Heart right ventricle (tissue), 16 donors: ENCODE results near the gene RASGEF1C. TPM values are rescaled to one million over a fixed set of nuclear protein-coding genes. Genes with fewer than 3 reads are reported as not detected.

Experiments
- ATAC-seq, 8 donors: fragments of 200-7000 bp; cut with Tn5 transposase; one replicate each; pipeline ENCODE4 v1.9.1; 2020; ENCODE audit warnings: mild to moderate bottlenecking in 8 of 8, moderate library complexity in 8 of 8, moderate number of reproducible peaks in 1 of 8
- DNase-seq, 2 donors: peaks; one replicate each; pipeline ENCODE4 v3.0.0-alpha.2; 2020
- H3K27ac ChIP-seq, 10 donors: fragments of 200-600 bp; sonication (generic) in 2 of 10; one replicate each; pipeline versions ENCODE4 v1.5.0 to v1.8.0; 2020 to 2022; ENCODE audit warnings: mild to moderate bottlenecking in 3 of 10
- H3K27me3 ChIP-seq, 7 donors: fragments of 200-600 bp; one replicate each; pipeline ENCODE4 v1.8.0; 2021 to 2022; ENCODE audit warnings: mild to moderate bottlenecking in 2 of 7
- H3K36me3 ChIP-seq, 9 donors: fragments of 200-600 bp; sonication (generic) in 1 of 9; one replicate each; pipeline versions ENCODE4 v1.5.0 to v1.8.0; 2020 to 2022; ENCODE audit warnings: mild to moderate bottlenecking in 2 of 9
- H3K4me1 ChIP-seq, 9 donors: fragments of 200-600 bp; sonication (generic) in 1 of 9; one replicate each; pipeline versions ENCODE4 v1.5.0 to v1.8.0; 2020 to 2022; ENCODE audit warnings: mild to moderate bottlenecking in 4 of 9
- H3K4me3 ChIP-seq, 10 donors: fragments of 200-600 bp; sonication (generic) in 2 of 10; one replicate each; pipeline versions ENCODE4 v1.5.0 to v1.8.0; 2020 to 2022; ENCODE audit warnings: mild to moderate bottlenecking in 7 of 10, moderate library complexity in 2 of 10
- H3K9me3 ChIP-seq, 11 donors: fragments of 200-600 bp in 10 of 11; sonication (generic) in 2 of 11; one replicate each; pipeline versions ENCODE4 v1.5.0 to v1.8.0; 2013 to 2022; ENCODE audit warnings: mild to moderate bottlenecking in 2 of 11, control low read depth in 1 of 11, moderate library complexity in 1 of 11
- CTCF ChIP-seq, 9 donors: fragments of 200-600 bp; sonication (generic) in 2 of 9; IDR thresholded peaks; one replicate each; pipeline versions ENCODE4 v1.5.0 to v1.8.0; 2021 to 2022; ENCODE audit warnings: antibody characterized with exemption in 9 of 9, mild to moderate bottlenecking in 5 of 9, moderate library complexity in 1 of 9
- WGBS, 2 donors: extraction: QIAGEN DNeasy Blood & Tissue Kit; methylation state at CpG; one replicate each; pipeline ENCODE4 v1.1.7; 2013; ENCODE audit warnings: inconsistent platforms in 1 of 2; 5-methylcytosine and 5-hydroxymethylcytosine counted together
- intact Hi-C, 10 donors: fragments of 100-400 bp; cut with DNase I; formaldehyde crosslinking; loops; one replicate each; pipeline versions ENCODE4 v1.11.1 to v1.14.2; 2022
- polyA plus RNA-seq, 2 donors: library from polyadenylated mRNA; stranded (reverse); fragments of 200-250 nt; gene quantifications; one replicate each; pipeline ENCODE4 v1.2.3, GENCODE V29; 2013
- total RNA-seq, 10 donors: library from RNA; stranded (reverse); fragmentation: NEBNext Ultra II Directional in 3 of 10; extraction: Animal tissue kit (Norgen Biotek cat#: 25700) in 3 of 10; gene quantifications; one replicate each; pipeline versions ENCODE4 v1.2.1 to v1.2.4, GENCODE V29; 2021 to 2023
- donor health status: Arrhythmogenic right ventricular cardiomyopathy.
- donor health status: ischemic (EF 13 %, LVEDD 7.1; RV severe dilation, severe dysfunction).
- donor health status: healthy with polysubstance abuse.
- donor health status: DM: no; HTN: yes; CAD: no.
- donor health status: DM: no; HTN: no; CAD: no.
- donor health status: ischemic (EF 25% LVEDD 6.9; RV normal size, moderate dysfunction).
- donor health status: ischemic (EF 25% LVEDD 5.7; RV mildly dilated, moderate dysfunction).
- donor health status: healthy.
- donor health status: DM: yes; HTN: yes; CAD: no.
- donor health status: Ischemic cardiomyopathy.
- donor health status: ischemic (EF 35%, LVEDD 5.7; RV mildly dilated, moderate dysfunction).
- donor health status: nonischemic (EF 11% LVEDD 7.7; RV severe dilation, severe dysfunction).
- donor health status: DM: yes; HTN: yes; CAD: no.
- donor health status: PGD.
- donor health status: ischemic (EF 29% LVEDD 5.4; RV normal size, mild dysfunction).
- donor health status: nonischemic (EF 23%, LVEDD 6.1; RV moderate dilation, normal function).

The RASGEF1C gene
- total and polyA plus RNA-seq, 12 donors, result 0.17 to 0.59 (median 0.26) TPM; not detected in 6

- intact Hi-C loops, result no loop called here
- DNase-seq, result no peak
- no peak for ATAC-seq
- no peak for TF ChIP-seq CTCF (IDR thresholded peaks at IDR 0.05)
- Histone ChIP-seq H3K4me1 (no peaks in the 10 kb centered on the region), H3K27me3 (peaks cover 0 to 29% (median 23%) of the 10 kb centered on the region in 7 donors), H3K4me3 (no peak overlapping the region), H3K9me3 (peaks cover 0 to 25% (median 8%) of the 10 kb centered on the region in 11 donors), H3K27ac (no peak overlapping the region), H3K36me3 (no peaks in the 10 kb centered on the region)
- WGBS, 2 donors, result 77 to 78% methylated on average over 23 of the region's 23 CpGs
Observed at GRCh38 chr5:180142021-180142765, 66.8 kb downstream of the RASGEF1C start.

GRCh38 chr5:180141068-180141660, 67.8 kb downstream of the RASGEF1C start:
- Histone ChIP-seq H3K27me3 (peaks cover 0 to 29% (median 22%) of the 10 kb centered on the region in 7 donors), H3K27ac (no peak overlapping the region), H3K4me1 (no peaks in the 10 kb centered on the region), H3K9me3 (peaks cover 0 to 15% (median 2%) of the 10 kb centered on the region in 11 donors), H3K4me3 (no peak overlapping the region), H3K36me3 (no peaks in the 10 kb centered on the region)
- no peak for ATAC-seq
- no peak for TF ChIP-seq CTCF (IDR thresholded peaks at IDR 0.05)
- no peak for DNase-seq
- intact Hi-C loops, result no loop called here
- WGBS, 2 donors, result 65 to 76% methylated on average over 14 of the region's 14 CpGs

GRCh38 chr5:180140571-180140970, 68.4 kb downstream of the RASGEF1C start:
- Histone ChIP-seq H3K27ac (no peak overlapping the region), H3K9me3 (peaks cover 0 to 9% (median 0%) of the 10 kb centered on the region in 11 donors), H3K4me1 (peaks cover 0 to under 1% (median 0%) of the 10 kb centered on the region in 9 donors), H3K4me3 (no peak overlapping the region), H3K27me3 (peaks cover 0 to 33% (median 23%) of the 10 kb centered on the region in 7 donors), H3K36me3 (no peaks in the 10 kb centered on the region)
- intact Hi-C loops, result no loop called here
- no peak for TF ChIP-seq CTCF (IDR thresholded peaks at IDR 0.05)
- ATAC-seq (no peak), DNase-seq (no peak)
- 57 to 61% methylated on average over 9 of the region's 9 CpGs for WGBS, 2 donors

- TF ChIP-seq CTCF (IDR thresholded peaks at IDR 0.05), result no peak
- H3K4me1 ChIP-seq, result peaks cover 0 to 5% (median 0%) of the 10 kb centered on the region in 9 donors
- DNase-seq (no peak), ATAC-seq (no peak)
- H3K36me3 ChIP-seq, result no peaks in the 10 kb centered on the region
- H3K27ac ChIP-seq, result no peak overlapping the region
- peaks cover 0 to 4% (median 0%) of the 10 kb centered on the region in 11 donors for H3K9me3 ChIP-seq
- intact Hi-C loops, result no loop called here
- H3K4me3 ChIP-seq, result no peak overlapping the region
- 62 to 74% methylated on average over 10 of the region's 10 CpGs for WGBS, 2 donors
- H3K27me3 ChIP-seq, result peaks cover 0 to 33% (median 23%) of the 10 kb centered on the region in 7 donors
Observed at GRCh38 chr5:180140079-180140554, 68.9 kb downstream of the RASGEF1C start.
